HCT116 (cell line): ENCODE measurements around the gene TBX2.

Source experiments
- CTCF ChIP-seq, 3 experiments: fragments of 200-600 bp in 1 of 3; sonication (generic) in 1 of 3; IDR thresholded peaks in 2 of 3; conservative IDR thresholded peaks in 1 of 3; 2 replicates each; pipeline ENCODE4 v1.5.1; 2012 to 2017; ENCODE audit warnings: low read depth in 2 of 3, low read length in 2 of 3, antibody characterized with exemption in 1 of 3, borderline replicate concordance in 1 of 3, control low read depth in 1 of 3, mild to moderate bottlenecking in 1 of 3, mixed read lengths in 1 of 3, mixed run types in 1 of 3, moderate library complexity in 1 of 3; ENCODE audit not compliant: insufficient read depth in 1 of 3
- EZH2 ChIP-seq: fragments of 200-600 bp; sonication (generic); IDR thresholded peaks from 2 replicates; pipeline ENCODE4 v1.6.1; 2017; ENCODE audit warnings: antibody characterized with exemption, mixed run types
- JUND ChIP-seq: IDR thresholded peaks from 2 replicates; pipeline ENCODE4 v1.6.1; 2012
- MAX ChIP-seq: IDR thresholded peaks from 2 replicates; pipeline ENCODE4 v1.6.1; 2012
- POLR2A ChIP-seq: IDR thresholded peaks from 2 replicates; pipeline ENCODE4 v1.7.0; 2011; ENCODE audit warnings: borderline replicate concordance; ENCODE audit not compliant: insufficient read depth, insufficient read length; ENCODE audit errors: extremely low read depth
- POLR2AphosphoS5 ChIP-seq: IDR thresholded peaks from 2 replicates; pipeline ENCODE4 v1.6.1; 2011; ENCODE audit warnings: mild to moderate bottlenecking, low read depth, low read length, moderate library complexity

- TF ChIP-seq CTCF (IDR thresholded peaks at IDR 0.05 in 2 of 3, conservative IDR thresholded peaks at IDR 0.05 in 1 of 3; ENCODE audit: borderline replicate concordance in 1 of 3, insufficient read depth in 1 of 3, low read depth in 2 of 3, low read length in 2 of 3) (peak; percentile 83 to 100 (median 100)), POLR2A (no peak), EZH2 (no peak), POLR2AphosphoS5 (no peak), MAX (no peak), JUND (no peak)
These were observed 9.8 kb upstream of the TBX2 start for GRCh38 chr17:61389670-61390478.
